ENCODE measurements around the gene EEFSEC.

Gene EEFSEC

DNA sequence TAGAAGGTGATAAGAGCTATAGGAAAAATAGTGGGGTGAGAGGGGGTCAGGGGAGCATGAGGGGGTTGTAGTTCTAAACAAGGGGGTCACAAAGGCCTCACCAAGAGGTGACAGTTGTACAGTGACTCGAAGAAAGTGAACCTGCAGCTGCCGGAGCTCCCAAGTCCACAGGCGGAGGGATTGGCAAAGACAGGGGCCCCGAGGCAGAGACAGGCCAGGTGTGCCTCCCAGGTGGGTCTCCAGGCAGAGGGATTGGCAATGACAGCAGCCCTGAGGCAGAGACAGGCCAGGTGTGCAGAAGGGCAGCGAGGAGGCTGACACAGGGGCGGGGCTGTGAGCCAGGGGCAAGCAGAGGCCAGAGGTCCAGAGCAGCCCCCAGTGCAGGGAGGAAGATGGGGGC lies 249.7 kb downstream of the EEFSEC start:
- no peak for DNase-seq

DNA sequence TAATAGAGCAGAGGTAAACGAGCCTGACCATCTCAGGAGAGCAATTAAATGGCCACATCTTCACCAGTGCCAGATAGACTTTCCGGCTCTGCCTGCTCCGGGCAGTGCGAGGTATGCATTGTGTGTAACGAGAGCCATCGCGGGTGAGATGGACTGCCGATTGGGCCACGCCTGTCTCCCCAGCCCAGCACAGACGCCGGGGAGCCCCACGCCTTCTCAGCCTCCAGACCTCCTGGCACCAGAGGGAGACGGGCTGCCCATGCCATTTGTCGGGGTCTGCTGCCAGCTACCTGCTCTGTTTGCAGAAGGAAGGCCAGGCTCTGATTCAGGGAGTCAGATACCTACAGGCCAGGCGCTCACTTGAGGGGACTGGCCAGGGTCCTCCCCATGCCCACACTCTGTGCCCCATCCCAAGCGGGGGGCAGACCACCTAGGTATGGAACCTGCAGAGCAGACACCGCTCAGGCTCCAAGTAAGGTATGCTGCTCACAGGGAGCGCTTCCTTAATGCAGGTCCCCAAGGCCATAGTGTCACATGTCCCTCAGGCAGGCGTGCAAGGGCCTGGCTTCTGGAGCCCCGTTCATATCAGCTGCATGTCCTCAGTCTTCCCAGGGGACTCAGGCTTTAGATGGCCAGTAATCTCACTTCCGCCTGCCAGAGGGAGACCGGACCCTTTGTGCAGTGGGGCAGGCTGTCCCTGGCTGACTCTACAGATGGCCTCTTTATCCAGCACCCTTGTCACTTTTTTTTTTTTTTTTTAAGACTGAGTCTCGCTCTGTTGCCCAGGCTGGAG lies 251.2 kb downstream of the EEFSEC start:
- DNase-seq, result no peak

DNA sequence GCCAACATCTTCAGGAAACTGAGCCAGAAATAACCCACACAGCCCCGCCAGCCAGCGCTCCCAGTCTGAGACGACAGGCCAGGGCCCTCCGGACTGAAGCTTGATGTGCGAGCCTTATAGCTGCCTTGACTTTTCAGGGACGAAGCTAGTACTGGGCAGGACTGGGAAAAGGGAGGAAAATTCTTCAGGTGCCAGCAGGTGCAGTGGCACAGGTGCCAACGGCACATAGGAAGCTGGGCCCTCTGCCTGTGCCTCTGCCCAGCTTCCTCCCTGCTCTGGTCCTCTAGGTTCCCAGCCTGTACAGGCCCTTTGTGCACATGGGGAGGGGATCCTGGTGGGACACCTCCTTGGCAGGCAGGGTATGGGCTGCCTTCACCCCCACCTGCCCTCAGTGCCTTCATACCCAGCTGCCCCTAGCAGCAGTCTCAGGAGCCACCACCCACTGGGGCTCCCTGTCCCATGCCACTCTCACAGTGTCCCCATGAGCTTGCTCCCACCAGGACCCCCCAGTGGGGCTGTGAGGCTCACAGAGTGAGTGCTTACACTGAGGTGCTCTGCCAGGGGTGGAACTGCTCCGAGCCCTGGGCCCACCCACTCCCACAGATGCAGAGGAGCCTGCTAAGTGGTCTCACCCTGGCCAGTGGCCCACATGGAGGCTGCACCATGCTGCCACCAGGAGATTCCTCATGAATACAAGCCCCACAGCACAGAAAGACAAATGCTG lies 252.4 kb downstream of the EEFSEC start:
- DNase-seq, result no peak

DNA sequence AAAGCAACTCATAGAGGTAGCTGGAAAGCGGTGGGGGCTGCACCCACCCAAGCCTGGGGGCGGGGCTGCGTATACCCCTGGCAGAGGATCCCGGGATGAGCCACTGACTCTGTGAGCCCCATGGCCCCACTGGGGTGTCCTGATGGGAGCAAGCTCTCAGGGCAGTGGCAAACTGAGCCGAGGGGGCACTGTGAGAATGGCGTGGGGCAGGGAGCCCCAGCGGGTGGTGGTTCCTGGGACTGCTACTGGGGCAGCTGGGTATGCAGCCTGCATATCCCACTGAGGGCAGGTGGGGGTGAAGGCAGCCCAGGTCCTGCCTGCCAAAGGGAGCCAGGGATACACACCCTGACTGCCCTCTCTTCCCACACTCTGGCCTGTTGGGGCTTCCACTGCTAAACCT lies 254.0 kb downstream of the EEFSEC start:
- no peak for DNase-seq

- DNase-seq, result no peak
These were observed 254.9 kb downstream of the EEFSEC start for GRCh38 chr3:128408012-128408692.

DNA sequence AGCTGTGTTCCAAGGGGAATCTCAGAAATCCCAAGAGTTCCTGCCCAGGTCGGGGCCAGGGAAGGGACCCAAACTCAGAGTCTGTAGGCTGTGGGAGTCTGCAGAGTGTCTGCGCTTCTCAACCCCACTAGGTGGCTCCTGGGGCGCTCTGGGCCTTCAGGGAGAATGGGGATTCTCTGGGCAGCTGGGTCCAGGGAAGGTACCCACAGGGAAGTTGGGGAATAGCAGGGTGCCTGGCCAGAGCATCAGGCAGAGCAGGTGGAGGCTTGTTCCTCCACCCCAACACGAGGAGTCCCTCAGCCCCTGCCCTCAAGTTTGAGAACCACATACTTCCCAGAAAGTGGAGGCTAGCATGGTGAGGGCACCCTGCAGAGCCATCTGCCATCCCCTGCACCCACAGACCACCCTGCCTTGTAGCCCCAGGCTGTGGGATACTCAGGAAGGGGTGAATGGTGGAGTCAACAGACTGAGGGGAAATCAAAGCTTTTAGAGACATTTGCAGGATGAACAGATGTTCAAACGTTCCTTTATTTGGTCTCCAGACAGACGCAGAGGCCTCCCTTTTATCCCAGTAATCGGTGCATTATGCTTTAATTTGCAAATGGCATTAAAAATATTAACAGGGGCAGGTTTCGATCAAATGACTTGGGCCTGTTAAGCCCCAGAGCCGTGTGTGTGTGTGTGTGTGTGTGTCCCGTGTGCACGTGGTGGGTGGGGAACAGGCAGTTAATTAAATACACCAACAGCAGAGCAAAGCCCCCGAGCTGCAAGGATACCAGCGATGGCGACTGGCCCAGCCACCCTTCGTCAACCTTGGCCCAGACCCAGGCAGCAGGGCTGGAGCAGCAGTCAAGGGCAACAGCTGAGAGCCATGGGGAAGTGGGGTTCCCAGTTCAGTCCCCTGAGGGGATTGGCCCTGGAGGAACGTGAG lies 255.7 kb downstream of the EEFSEC start:
- DNase-seq, result no peak

DNA sequence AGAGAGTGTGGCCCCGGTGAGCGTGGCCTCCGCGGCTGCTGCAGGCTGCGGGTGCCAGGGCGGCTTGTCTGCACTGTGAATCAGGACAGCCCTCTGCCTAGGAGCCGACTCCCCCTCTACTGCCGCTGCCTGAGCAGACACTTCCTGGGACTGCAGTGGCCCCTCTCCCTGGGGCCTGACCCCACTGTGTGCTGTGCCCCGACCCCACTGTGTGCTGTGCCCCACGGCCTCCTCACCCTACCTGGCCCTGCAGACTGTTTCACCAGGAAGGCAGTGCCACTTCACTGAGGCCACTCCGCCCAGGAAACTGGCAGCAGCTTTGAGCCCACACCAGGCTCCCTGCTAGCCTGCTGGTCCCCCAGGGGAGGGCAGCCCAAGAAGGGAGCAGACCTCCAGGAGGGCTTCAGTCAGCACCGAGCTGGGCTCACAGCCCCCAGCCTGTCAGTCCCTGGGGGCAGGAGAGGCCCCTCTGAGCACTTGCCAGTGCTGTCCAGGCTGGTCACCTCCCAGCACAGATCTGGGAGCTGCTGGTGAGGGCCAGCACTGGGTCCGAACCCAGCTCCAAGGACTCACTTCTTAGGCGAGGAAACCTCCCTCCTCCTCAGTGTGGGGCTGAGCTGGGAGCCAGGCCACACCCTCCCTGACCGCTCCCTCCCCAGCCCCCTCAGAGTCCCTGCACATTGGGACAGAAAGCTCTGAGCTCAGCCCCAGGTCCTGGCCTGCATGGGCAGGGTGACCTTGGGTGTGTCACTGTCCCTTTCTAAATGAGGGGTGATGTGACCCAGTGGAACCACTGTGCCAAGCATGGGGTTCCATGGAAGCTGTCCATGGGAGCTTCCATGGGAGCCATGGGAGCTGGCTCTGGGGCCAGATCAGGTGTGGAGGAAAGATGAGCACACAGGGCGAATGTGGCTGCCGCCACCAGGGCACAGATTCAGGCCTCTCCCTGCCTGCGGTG lies 256.6 kb downstream of the EEFSEC start:
- no peak for DNase-seq

DNA sequence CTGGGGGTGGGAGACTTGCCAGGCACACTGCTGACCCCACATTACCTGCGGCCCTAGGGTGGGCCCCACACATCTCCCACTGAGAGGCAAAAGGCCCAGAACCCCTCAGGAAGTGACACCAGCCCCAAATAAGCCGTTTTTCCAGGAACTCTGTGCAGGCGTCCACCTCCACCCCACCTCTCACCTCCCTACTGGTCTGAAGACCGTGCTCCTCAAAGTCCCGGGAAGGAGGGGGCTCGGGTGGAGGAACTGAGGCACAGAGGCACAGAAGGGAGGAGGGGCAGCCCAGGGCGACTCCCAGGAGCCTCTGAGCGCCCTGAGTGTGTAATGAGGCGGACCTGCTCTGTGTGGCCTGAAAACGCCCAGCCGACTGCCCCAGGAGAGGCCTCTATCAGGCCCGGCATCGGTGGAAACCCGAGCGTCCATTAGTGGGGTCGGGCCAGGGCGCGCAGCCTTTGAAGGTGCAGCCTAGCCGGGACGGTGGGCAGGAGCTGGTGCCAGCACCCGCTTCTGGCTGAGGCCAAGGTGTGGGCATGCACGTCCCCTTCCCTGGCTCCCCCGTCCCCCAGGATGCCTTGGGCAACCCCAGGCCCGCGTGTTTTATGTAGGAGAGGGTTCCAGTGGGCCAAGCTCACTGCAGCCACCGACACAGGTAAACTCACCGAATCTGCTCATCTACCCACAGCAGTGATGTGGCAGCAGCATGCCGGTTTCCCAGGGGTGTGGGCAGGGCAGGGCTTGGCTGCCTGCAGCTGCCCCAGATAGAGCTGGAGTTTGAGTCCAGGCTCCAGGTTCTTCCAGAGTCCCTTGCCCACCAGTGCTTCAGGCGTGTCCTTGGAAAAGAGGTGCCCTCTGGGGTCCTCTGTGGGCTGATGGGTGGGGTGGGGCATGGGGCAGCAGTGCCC lies 257.6 kb downstream of the EEFSEC start:
- DNase-seq, result no peak

GRCh38 chr3:128411574-128412064 lies 258.3 kb downstream of the EEFSEC start:
- DNase-seq, result no peak

DNA sequence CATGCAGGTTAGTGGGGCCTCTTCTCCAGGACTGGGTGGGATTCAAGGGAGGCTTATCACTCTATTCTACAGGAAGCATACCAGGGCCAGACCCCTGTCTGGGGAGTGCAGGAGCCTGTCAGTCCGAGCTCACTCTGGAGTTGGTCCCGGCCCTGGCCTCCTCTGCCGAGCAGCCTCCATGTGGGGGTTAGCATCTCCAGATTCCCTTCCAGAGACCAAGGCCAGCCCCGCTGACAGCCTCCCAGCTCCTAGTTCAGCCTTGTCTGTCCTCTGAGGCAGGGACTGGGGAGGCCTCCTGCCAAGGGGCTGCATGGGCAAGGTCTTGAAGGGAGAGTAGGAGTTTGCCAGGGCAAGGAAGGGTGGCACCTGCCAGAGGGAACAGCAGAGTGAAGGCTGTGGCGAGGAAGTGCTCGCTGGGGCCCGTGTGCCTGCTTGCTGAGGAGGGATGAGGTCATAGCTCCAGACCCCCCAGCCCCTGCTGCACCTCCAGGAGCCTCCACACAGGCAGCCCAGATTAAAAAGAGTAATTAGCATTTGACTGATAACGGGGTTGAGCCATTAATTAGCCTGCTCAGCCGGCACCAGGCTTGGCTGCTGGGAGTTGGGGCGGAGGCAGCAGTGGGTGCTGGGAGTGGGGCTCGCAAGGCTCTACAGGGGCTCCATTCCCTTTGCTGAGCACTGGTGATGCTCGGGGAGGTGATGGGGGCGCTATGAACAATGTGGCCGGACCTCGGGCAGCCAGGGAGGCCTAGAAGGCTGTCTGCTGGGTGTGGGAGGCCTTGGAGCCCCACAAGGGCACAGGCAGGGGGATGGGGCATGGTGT lies 259.1 kb downstream of the EEFSEC start:
- no peak for DNase-seq

- DNase-seq, result no peak
These were observed 259.7 kb downstream of the EEFSEC start for GRCh38 chr3:128413003-128413370.

DNA sequence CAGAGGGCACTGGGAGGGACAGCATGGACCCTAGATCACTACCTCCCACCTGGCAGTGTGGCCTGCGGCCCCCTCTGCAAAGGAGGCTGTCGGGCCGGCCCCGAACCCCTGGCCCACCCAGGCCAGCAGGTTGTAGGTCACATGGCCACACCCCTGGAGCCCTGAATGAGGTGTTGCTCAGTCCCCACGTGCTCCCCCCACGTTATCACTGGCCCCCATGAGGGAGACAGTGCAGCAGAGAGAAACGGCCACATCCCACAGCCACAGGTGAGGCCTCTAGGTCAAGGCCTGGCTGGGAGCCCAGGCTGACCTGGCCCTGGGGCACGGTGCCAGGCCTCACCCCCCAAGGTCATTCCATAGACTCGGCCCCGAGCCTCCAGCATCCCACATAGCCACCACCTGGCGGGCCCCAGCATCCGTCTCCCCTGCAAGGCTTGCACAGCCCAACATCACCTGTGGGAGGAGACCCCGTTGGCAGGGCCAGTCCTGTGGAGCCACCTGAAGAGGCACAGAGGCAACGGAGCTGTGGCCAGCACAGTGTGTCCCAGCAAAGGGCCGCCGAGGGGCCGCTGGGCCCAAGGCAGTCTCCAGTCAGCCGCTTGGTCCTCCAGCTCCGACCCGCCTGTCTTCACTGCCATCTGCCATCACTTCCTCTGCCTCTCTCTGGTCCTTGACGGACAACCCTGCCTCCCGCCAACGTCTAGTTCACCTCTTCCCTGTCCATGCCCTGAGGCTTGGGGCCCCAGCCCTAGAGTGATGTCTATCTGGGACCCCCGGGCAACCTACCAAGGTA lies 260.3 kb downstream of the EEFSEC start:
- DNase-seq, result no peak

DNA sequence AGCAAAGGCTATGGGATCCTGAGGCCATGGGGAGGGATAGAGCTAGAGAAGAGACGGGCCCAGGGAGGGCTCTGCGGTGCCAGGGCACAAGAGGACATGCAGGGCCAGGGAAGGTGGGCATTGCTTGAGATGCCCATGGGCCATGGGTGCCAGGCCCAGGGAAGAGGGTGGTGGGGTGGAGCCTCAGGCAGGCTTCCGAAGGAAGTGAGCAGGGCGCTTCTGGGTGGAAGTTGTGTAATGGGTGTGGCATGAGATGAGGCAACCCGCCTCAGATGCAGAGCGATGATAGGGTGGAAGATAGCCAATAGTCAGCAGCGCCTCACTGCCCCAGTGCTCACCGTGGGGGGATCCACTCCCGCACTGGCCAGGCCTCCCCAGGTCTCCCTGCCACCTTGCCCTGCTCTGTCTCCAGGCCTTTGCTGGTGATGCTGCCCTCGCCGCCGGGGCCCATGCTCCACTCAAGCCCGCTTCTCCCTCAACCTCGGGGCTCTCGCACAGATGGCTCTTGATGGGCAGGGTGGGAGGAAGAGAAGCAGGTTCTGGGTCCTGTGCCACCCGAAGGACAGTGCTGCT lies 262.0 kb downstream of the EEFSEC start:
- no peak for DNase-seq

DNA sequence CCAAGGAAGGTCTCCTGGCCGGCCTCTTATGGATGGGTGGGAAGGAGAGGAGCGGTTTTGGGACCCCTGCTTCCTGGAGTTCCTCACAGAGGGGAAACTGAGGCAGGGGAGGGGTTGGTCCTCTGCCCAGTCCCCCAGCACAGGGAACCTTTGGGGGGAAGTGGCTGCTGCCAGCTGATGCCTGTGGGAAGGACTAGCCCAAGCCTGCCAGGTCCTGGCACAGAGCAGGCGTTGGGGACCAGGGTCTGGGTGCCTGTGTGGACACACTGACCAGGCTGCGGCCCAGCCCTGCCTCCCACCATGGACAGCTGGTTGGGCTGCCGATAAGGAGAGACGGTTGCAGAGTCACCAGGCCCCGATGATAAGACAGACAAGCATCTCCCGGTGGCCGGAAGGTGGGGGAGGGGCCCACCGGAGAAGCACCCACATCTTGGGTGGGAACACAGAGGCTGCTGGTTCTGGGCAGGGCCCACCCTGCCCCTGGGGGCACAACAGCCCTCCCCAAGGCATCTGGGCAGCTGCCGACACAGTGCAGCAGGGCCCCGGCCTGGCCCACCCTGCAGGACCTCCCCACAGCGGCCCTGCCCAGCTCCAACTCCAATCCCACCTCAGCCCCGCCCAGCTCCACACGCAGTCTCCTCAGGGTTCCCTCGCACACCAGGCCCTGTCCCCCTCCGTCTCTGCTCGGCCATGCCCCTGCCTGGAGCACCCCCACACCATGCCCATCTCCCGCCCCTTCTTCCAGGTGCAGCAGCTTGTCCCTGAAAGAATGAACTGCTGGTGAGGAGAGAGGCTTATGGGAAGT lies 262.7 kb downstream of the EEFSEC start:
- no peak for DNase-seq

GRCh38 chr3:128416578-128417211 lies 263.4 kb downstream of the EEFSEC start:
- no peak for DNase-seq

GRCh38 chr3:128418900-128419299 lies 265.6 kb downstream of the EEFSEC start:
- no peak for DNase-seq

- no peak for DNase-seq
These were observed 266.0 kb downstream of the EEFSEC start for GRCh38 chr3:128419311-128419710.

Measured in activated T-cell treated with anti-CD3 and anti-CD28 coated beads, Interleukin-2, amount 50 U/mL, for 1 hour (primary cell).